Activated T-cell treated with anti-CD3 and anti-CD28 coated beads, Interleukin-2, amount 50 U/mL, for 4 hours (primary cell): Measurements from ENCODE around the gene LOXL4. TPM values are rescaled to one million over a fixed set of nuclear protein-coding genes. Genes with fewer than 3 reads are reported as not detected.

ENCODE experiments used
- ATAC-seq, 2 donors: fragments of 200-7000 bp; cut with Tn5 transposase; one replicate each; pipeline ENCODE4 v1.10.0; 2021
- DNase-seq: peaks from one replicate; pipeline ENCODE4 v3.0.0-alpha.2; 2020
- H3K27me3 Mint-ChIP-seq: one replicate; pipeline ENCODE4 v1.8.0; 2021; ENCODE audit warnings: low read depth, mixed read lengths
- H3K36me3 Mint-ChIP-seq: one replicate; pipeline ENCODE4 v1.8.0; 2022; ENCODE audit warnings: mixed read lengths; ENCODE audit not compliant: insufficient read depth
- H3K4me1 Mint-ChIP-seq: one replicate; pipeline ENCODE4 v1.8.0; 2021; ENCODE audit warnings: low read depth, mixed read lengths
- H3K4me3 Mint-ChIP-seq: one replicate; pipeline ENCODE4 v1.8.0; 2021; ENCODE audit warnings: mild to moderate bottlenecking, moderate library complexity, mixed read lengths
- H3K9me3 Mint-ChIP-seq: one replicate; pipeline ENCODE4 v1.8.0; 2021; ENCODE audit warnings: mixed read lengths
- total RNA-seq, 3 donors: library from RNA; stranded (reverse); gene quantifications; one replicate each; pipeline ENCODE4 v1.2.1, GENCODE V29; 2021

Gene LOXL4
- total RNA-seq, 3 donors from 2014 or later = not detected

DNA sequence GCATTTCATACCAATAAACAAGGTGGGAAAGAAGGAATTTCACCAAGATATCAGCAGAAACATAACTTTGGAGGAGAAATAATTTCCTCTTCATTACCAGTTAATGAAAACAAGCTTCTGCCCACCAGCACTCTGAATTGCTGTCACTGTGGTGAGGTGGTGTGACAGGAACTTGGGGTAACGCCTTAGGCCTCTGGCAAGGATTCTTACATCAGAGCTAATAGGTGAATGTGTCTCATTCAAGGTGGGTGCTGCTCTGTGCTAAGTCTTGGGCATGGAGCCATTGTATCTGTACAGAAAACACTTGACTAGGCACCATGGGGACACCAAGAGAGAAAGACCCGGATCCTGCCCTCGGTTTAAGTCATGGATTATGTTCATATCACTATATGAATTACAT, 8.3 kb upstream of the LOXL4 start:
- Mint-ChIP-seq H3K9me3 (peaks cover 7% of the 10 kb centered on the region), H3K36me3 (no peaks in the 10 kb centered on the region), H3K4me1 (no peaks in the 10 kb centered on the region), H3K4me3 (no peak overlapping the region), H3K27me3 (peaks cover 16% of the 10 kb centered on the region)
- DNase-seq (no peak), ATAC-seq (no peak)

DNA sequence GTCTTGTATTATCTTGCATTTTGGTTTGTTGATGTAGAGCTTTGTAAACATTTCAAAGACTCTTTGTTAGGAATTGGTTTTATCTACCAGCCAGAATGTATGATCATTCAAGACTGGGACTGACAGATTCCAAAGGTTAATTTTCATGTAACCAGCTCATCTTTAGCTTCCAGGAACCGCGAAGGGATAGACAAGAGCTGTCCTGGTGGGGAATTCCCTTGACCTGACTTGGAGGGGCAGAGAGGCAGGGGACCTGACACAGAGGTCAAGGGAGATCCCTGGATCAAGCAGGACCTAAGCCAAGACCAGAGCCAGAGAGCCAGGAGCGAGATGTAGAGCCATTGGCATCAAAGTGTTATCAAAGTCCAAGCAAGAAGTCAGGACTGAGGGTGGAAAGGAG, 6.6 kb upstream of the LOXL4 start:
- H3K4me3 Mint-ChIP-seq = no peak overlapping the region
- DNase-seq (no peak), ATAC-seq (no peak)
- H3K27me3 Mint-ChIP-seq = peaks cover 25% of the 10 kb centered on the region
- no peaks in the 10 kb centered on the region for H3K36me3 Mint-ChIP-seq
- H3K9me3 Mint-ChIP-seq = no peaks in the 10 kb centered on the region
- H3K4me1 Mint-ChIP-seq = no peaks in the 10 kb centered on the region

DNA sequence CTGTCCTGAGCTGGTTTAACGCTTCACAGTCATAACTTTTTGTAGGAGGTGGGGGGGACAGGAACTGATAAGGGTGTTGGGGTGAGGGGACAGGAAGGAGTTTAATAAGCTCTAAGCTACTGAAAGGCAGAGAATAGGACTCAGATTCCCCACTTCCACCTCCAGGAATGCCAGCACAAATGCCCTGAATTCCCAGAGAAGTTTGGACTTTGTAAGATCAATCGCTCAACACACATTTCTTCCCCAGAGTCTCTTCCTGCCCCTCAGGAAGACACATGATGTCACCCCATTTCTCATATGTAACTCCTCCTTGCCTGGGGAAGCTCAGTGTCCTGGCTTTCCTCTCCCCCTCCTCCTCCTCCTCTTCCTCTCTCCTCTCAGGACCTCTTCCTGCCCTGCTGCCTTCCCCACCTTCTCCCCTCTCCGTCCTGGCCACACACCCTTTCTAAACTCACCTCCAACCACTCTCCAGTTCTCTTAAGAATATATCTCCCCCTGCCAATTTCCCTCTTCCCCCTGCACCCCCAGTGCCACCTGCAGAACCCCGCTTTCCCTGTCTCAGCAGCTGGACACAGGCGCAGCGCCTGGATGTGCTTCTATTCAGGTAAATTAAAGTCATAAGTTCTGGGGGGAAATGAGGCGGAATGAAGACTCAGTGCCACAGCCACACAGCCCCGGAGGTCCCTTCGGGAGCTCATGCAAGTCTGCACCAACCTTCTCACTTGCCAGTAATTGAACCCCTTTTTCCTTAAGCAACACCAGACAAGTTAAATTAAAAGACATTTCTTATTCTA, 5.3 kb upstream of the LOXL4 start:
- Mint-ChIP-seq H3K27me3 (peaks cover 33% of the 10 kb centered on the region), H3K4me3 (no peak overlapping the region), H3K4me1 (no peaks in the 10 kb centered on the region), H3K9me3 (no peaks in the 10 kb centered on the region), H3K36me3 (no peaks in the 10 kb centered on the region)
- ATAC-seq = no peak
- no peak for DNase-seq

DNA sequence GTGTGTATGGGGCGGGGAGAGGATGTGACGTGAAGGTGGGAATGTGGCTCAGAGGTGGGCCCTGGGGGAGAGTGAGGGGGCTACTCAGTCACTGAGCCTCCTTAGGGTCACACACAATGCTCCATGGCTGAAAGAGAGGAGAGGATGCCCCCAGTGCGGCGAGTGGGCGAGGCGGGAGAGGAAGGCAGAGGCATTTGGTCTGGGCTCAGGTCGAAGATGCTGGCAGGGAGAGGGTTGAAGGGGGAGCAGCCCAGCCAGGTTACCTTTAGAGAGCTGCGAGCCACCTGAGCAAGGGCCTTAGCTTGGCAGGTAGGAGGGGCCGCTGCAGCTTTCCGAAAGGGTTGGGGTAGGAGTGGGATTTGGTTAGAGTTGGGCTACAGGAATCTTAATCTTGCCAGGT, 4.7 kb upstream of the LOXL4 start:
- no peak overlapping the region for H3K4me3 Mint-ChIP-seq
- no peaks in the 10 kb centered on the region for H3K4me1 Mint-ChIP-seq
- DNase-seq = no peak
- no peaks in the 10 kb centered on the region for H3K36me3 Mint-ChIP-seq
- H3K9me3 Mint-ChIP-seq = no peaks in the 10 kb centered on the region
- ATAC-seq = no peak
- H3K27me3 Mint-ChIP-seq = peaks cover 34% of the 10 kb centered on the region

DNA sequence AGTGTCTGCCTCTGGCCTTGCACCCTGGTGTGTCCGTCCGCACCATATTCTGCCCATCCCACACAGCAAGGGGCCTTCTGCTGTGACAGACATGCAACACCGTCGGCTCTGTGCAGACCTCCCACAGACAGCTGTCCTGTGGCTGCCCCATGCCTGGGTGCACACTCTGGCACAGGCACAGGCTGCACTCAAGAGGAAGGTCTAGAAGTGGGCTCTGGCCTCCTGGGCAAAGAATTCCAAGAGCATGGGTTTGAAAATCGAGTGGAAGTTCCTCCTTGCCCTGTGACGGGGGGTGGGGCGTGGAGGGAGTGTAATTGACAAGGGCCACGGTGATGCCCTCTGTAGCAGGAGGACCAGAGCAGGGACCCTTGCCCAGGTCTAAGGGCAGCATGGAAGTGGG, 4.3 kb upstream of the LOXL4 start:
- no peak overlapping the region for H3K4me3 Mint-ChIP-seq
- no peaks in the 10 kb centered on the region for H3K9me3 Mint-ChIP-seq
- no peak for DNase-seq
- H3K4me1 Mint-ChIP-seq = no peaks in the 10 kb centered on the region
- peaks cover 37% of the 10 kb centered on the region for H3K27me3 Mint-ChIP-seq
- H3K36me3 Mint-ChIP-seq = no peaks in the 10 kb centered on the region
- ATAC-seq = no peak

DNA sequence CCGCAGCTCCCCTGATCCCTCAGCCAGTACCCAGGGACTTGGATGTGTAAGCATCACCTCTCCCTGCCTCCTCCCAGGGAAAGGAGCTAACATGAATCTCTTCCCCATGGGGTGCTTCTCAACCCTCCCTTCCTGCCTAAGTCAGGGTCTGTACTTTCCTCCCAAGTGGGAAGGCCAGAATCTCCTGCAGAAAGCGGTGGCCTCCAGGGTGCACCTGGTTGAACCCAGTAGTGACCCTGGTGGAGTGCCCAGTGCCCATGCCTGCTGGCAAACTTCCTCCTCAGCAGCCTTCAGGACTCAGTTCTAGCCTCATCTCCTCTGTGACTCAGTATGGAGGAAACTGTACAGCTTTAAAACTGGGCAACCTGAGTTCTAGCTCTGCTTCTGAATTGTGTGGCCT, 2.8 kb upstream of the LOXL4 start:
- H3K9me3 Mint-ChIP-seq = no peaks in the 10 kb centered on the region
- H3K27me3 Mint-ChIP-seq = peaks cover 48% of the 10 kb centered on the region
- H3K4me3 Mint-ChIP-seq = no peak overlapping the region
- H3K36me3 Mint-ChIP-seq = no peaks in the 10 kb centered on the region
- no peak for ATAC-seq
- no peaks in the 10 kb centered on the region for H3K4me1 Mint-ChIP-seq
- DNase-seq = no peak

DNA sequence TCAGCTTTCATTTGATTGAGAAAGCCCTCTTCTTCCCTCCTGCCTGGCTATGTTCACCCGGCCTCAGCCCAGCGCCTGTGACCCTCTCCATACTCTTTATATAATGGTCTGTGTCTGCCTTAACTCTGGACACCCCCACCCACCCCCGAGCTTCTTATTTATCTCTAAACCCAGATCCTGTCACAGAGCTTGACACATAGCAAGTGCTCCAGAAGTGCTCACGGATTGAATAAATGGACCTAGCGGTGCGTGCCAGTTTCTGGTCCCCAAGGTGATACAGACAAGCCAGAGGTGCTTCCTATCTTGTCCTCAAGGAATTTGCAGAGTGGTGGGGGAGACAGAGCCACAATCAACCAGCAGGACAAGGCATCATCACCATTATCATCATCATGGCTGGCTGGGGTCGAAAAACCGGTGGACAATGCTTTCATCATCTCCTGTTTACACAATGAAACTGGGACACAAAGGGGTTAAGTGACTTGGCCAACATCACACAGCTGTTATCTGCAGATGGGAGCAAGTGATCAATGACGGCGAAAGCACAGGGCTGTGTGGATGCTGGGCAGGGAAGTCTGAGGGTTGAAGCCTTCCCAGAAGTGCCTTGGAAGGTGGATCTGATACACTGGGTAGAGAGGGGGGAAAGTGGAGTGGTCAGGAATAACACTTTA, 2.2 kb upstream of the LOXL4 start:
- no peak overlapping the region for H3K4me3 Mint-ChIP-seq
- H3K36me3 Mint-ChIP-seq = no peaks in the 10 kb centered on the region
- ATAC-seq = no peak
- no peak for DNase-seq
- H3K4me1 Mint-ChIP-seq = no peaks in the 10 kb centered on the region
- no peaks in the 10 kb centered on the region for H3K9me3 Mint-ChIP-seq
- H3K27me3 Mint-ChIP-seq = peaks cover 48% of the 10 kb centered on the region

DNA sequence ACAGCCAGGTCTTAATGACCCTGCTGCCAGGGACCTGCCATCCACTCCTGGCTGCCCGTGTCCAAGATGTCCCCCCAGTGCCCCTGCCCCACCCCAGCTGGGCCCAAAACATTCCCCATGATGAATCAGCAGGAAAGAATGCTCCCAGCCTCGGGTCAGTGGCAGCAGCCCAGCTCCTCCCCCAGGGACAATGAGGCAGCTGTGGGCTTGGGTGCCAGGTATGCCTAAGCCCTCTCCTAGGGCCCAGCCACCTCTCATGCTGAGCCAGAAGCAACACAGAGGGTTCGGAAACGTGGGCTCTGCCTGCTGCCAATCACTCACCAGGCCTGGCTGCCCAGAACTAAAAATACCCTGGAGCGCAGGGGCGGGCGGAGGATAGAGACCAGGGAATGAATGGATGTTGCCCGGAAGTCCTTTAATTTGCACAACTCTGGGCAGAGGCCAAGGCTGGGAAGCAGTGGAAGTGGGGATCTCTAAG, 1.5 kb upstream of the LOXL4 start:
- Mint-ChIP-seq H3K36me3 (no peaks in the 10 kb centered on the region), H3K27me3 (peaks cover 48% of the 10 kb centered on the region), H3K9me3 (no peaks in the 10 kb centered on the region), H3K4me1 (no peaks in the 10 kb centered on the region), H3K4me3 (no peak overlapping the region)
- DNase-seq = no peak
- no peak for ATAC-seq

DNA sequence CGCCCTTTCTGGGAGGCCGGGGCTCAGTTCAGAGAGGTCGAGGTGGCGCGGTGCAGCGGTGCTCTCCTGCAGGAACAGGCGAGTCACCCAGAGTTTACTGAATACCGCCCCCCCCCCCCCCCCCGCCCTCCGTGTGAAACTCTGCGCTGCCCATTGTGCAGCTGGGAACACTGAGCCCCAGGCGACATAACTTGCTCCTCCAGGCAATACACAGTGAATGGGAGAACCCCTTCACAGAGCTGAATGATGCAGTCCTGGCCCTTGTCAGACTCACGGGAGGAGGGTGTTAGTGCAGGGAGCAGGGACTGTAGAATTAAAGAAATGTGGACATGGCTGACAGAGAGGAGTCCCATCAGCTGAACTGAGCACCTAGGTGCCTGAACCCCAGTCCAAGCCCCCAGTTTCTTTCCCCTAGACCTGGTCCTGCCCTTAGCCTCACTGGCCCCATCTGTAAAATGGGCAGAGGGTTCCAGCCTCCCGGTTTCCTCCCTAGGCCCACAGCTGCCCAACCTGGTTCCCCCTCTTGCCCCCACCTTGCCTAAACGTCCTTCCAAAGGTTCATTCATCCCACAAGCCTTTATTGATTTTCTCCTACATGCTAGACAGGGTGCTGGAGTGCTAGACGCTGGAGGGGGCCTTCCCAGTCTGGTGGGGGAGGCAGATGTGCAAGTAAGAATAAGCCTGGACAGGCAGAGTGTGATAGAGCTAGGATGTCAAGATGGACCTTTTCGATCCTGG, 869 bp upstream of the LOXL4 start:
- no peaks in the 10 kb centered on the region for H3K4me1 Mint-ChIP-seq
- H3K27me3 Mint-ChIP-seq = peaks cover 48% of the 10 kb centered on the region
- DNase-seq = no peak
- no peaks in the 10 kb centered on the region for H3K36me3 Mint-ChIP-seq
- peak overlapping the region; percentile 60 for H3K4me3 Mint-ChIP-seq
- no peaks in the 10 kb centered on the region for H3K9me3 Mint-ChIP-seq
- peak; percentile 17 to 18 for ATAC-seq

DNA sequence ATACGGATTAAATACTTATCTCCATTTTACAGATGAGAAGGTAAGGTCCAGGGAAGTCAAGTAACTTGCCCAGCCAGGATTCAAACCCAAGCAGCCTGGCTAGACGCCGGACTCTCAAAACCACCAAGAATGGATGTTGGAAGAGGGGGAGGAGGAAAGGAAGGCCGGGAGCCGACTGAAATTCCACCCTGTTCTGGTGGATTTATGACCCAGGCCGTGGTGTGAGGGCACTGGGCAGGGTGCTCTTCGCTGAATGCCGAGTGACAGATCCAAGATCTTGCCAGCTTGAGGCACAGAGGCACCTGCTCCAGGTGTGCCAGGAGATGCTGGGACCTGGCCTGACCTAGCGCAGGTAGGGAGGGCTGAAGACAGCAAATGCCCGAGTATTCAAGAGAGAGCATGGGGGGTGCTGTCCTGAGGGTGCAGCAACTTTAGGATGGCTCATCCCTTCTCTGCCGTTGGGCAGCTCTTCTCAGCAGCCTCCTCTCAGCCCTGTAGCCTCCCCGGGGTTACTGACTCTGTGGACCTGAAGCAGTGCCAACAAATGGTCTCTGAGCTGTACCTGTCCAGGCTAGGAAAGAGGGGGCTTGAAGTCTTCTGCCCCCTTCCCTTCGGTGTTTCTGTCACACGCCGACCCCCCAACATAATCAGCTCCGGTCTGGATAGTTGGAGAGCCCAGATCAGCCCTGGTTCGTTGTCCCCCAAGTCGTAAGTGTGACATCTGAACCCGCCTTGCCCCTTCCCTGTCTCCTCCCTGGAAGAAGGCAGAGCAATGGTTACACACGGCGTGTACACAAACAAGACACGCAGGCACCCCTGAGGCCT, 713 bp downstream of the LOXL4 start:
- Mint-ChIP-seq H3K36me3 (no peaks in the 10 kb centered on the region), H3K27me3 (peaks cover 47% of the 10 kb centered on the region)

DNA sequence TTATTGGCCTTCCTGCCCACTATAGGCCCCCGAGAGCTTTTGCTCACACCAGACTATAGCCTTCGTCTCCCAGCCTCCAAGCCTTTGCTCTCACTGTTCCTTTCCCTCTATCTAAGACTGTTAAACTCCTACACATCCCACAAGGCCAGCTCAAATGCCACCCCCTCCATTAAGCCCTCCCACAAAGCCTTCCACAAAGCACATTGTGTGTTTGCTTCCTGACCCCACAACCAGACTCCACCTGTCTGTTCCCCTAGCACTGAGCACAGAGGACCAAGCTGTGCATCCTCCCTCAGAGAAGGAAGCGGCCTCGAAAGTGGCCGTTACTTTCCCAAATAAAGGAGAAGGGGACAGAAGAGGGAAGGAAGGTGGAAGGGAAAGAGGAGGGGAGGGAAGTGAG, 1.3 kb downstream of the LOXL4 start:
- Mint-ChIP-seq H3K9me3 (no peaks in the 10 kb centered on the region), H3K4me3 (no peak overlapping the region)

More for the DNA sequence above, 713 bp downstream of the LOXL4 start:
- Mint-ChIP-seq H3K4me1 (no peaks in the 10 kb centered on the region), H3K4me3 (peak overlapping the region; percentile 65), H3K9me3 (no peaks in the 10 kb centered on the region)
- ATAC-seq (no peak), DNase-seq (no peak)

DNA sequence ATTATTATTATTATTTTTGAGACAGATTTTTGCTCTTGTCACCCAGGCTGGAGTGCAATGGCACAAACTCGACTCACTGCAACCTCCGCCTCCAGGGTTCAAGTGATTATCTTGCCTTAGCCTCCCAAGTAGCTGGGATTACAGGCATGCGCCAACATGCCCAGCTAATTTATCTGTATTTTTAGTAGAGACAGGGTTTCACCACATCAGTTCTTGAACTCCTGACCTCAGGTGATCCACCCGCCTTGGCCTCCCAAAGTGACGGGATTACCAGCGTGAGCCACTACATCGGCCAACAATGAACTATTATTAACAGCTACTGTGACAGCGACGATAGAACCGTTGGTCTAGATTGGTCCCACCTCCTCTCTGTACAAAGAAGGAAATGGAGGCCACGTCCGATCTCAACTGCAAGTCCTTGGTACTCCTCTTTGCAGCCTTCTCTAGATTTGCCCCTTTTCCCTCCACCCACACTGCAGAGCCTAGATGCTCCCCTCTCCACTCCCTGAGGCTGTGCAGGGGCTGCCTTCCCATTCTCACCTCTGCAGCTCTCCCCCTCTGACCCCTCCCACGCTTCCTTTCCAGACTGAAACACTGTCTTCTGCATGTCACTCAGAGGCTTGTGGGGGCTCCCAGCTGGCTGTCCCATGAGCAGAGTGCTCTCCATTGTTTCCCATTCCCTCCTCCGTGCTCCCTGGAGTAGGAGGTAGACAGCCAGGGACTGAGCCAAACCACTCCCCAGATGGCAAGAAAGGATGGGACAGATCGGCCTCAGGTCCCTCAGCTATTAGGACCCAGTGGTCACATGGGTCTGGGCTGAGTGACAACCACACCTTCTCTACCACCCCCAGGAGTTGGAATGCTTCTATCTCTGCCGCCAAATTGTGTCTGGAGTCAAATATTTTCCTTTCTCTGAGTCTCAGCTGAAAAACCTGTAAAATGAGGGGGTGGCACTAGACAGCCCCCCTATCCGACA, 2.3 kb downstream of the LOXL4 start:
- Mint-ChIP-seq H3K4me1 (no peaks in the 10 kb centered on the region), H3K27me3 (peaks cover 37% of the 10 kb centered on the region), H3K4me3 (no peak overlapping the region), H3K36me3 (peaks cover under 1% of the 10 kb centered on the region), H3K9me3 (no peaks in the 10 kb centered on the region)
- DNase-seq (no peak), ATAC-seq (no peak)

More for the DNA sequence above, 1.3 kb downstream of the LOXL4 start:
- Mint-ChIP-seq H3K4me1 (no peaks in the 10 kb centered on the region), H3K27me3 (peaks cover 43% of the 10 kb centered on the region), H3K36me3 (no peaks in the 10 kb centered on the region)
- ATAC-seq (no peak), DNase-seq (no peak)

DNA sequence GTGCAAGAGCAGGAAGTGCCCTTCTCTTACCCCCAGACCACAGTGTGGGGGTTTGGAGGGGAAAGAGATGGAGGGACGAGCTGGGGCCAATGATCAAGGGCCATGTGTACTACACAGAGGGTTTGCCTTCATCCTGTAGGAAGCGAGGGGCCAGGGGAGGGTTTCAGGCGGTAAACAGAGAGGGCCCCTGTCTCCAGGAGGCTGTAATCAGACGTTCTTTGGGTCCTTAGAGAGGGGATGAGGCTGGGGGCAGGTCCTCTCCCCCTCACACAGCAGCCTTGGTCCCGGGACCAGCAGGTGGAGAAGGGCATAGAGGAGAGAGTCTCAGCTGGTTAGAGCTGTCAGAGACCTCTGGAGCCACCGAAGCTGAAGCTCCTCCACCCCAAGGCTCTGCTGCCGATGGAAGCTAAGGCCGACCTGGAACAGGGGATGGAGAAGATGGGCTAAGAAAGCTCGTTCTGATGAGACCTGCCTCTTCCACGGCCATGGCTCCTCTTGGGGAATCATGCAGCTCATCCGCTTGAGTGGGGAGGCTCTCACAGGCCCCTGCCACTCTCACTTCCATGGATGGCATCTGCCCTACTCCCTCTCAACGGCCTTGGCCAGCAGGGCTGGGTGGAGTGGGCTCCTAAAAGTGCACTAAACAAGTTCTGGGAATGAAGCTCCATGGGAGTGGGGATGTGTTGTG, 3.5 kb downstream of the LOXL4 start:
- Mint-ChIP-seq H3K4me1 (no peaks in the 10 kb centered on the region), H3K9me3 (no peaks in the 10 kb centered on the region), H3K36me3 (peaks cover 3% of the 10 kb centered on the region), H3K27me3 (peaks cover 27% of the 10 kb centered on the region), H3K4me3 (no peak overlapping the region)
- no peak for DNase-seq
- no peak for ATAC-seq
